ENCODE data around the gene AKIRIN2. TPM values are rescaled to one million over a fixed set of nuclear protein-coding genes. Genes with fewer than 3 reads are reported as not detected.

Gene AKIRIN2
- total RNA-seq, 1 donor from 2014 or later, result 55.7 TPM

DNA sequence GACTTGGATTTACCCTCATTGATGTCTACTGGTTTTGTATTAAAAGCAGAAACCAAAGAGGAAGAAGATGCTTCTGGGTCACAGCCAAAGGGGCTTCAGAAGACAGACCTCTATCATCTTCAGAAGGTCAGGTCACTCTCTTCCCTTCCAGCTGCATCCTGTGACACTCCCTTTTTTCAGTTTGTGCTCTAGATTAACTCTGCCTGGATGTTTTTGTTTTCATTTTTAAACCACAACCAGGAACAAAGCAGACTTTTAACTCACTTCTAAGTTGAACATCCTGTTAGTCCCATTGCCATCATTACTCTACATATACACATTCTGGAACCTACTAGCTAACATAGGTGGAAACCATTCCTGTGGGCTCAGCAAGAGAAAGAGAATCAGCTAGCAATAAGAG lies 45.2 kb downstream of the AKIRIN2 start:
- DNase-seq (ENCODE audit: low spot score), result no peak

GRCh38 chr6:87655824-87656223 lies 46.2 kb downstream of the AKIRIN2 start:
- DNase-seq (ENCODE audit: low spot score), result no peak

- no peak for DNase-seq (ENCODE audit: low spot score)
These were observed 47.1 kb downstream of the AKIRIN2 start for GRCh38 chr6:87654875-87655454.

- no peak for DNase-seq (ENCODE audit: low spot score)
These were observed 47.9 kb downstream of the AKIRIN2 start for GRCh38 chr6:87654122-87654521.

- DNase-seq (ENCODE audit: low spot score), result no peak
These were observed 48.7 kb downstream of the AKIRIN2 start for GRCh38 chr6:87653074-87653962.

DNA sequence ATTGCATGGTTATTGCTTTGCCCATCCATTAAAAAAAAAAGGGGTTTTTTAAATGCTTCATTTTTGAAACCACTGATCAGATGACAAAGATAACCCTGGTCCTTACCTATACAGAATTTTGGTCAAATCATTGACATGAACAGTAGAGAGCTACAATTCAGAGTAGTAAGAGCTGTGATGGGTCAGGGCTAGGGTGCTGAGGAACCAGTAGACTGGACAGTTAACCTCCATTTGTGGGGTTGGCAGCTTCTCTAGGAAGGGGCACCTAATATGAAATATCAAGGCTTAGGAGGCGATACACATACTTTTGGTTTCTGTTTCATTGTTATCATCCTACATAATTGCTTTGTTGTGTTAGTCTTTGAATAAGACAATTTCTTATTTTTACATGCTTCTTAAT lies 57.0 kb downstream of the AKIRIN2 start:
- no peak for DNase-seq (ENCODE audit: low spot score)

DNA sequence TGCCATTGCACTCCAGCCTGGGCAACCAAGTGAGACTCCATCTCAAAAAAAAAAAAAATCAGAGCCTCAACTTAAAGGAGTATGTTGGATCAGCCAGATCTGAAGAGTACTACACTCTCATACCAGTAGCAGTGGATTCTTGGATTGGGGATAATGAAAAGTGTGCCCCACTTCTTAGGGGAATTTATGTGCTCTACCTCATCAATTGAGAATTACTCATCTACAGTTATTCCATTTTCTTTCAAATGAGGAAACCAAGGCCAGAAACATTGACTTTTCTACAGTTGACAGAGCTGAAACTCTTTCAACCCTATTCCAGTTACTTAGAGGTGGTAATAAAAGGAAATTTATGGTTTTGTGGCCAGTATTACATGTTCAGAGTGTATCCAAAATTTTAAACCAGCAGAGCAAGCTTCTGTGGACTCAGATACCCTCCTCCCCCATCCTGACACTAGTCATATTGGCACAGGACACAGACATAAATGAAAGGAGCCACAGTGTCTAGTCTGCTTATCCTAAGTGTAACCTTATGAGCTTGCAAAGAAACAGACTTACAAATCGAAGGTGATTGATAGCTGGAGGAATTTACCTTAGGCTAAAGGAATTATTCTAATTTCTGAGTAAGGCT lies 60.9 kb downstream of the AKIRIN2 start:
- DNase-seq (ENCODE audit: low spot score), result no peak

DNA sequence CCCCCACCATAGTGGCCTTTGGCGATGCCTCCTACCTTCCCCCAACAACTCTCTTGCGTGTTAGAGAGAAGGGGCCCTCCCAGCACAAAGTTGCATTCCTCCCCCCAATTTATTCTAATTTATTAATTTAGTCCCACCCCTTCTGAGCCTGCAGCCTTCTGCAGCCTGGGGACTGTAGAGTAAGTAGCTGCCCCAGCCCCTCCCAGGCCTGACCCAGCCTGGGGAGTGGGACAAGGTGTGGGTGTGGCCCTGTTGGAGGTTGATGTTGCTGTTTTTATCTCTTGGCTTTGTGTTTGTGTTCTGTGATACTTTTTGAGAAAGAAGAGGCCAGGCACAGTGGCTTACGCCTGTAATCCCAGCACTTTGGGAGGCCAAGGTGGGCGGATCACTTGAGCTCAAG lies 62.7 kb downstream of the AKIRIN2 start:
- no peak for DNase-seq (ENCODE audit: low spot score)

DNA sequence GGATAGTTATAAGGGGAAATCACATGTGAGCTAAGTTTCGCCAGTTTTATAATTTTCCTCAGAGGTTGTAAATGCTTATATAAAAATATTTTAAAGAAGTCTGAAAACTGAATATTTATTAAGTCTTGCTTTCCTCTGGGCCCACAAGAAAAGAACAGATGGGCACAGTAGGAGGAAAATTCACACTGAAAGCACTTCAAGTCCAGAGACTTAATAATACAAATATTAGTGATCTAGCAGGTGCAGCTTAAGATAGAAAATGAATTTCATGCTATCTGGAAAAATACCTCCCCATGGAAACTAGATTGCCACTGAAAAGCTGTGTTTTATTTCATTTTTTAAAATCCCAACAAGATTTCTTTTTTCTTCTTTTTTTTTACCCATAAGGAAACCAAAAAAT lies 64.9 kb downstream of the AKIRIN2 start:
- no peak for DNase-seq (ENCODE audit: low spot score)

DNA sequence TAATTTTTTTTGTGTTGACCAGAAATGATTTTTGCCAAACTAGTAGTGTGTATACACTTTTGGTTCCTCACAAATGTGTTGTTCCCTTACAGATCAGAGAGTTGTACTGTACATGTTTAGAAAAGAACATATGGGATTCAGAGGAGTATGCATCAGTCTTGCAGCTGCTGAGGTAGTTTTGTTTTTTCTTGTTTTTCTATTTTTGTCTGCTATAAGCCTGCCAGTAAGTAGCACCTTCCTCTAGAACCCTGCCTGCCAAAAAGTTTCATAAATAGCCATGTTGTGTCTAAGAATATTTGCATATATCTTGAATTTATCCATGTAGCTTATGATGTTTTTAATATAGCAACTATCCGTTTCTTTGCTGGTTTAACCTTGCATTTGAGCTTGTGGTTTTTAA lies 65.7 kb downstream of the AKIRIN2 start:
- DNase-seq (ENCODE audit: low spot score), result no peak

GRCh38 chr6:87633851-87634250 lies 68.2 kb downstream of the AKIRIN2 start:
- no peak for DNase-seq (ENCODE audit: low spot score)

GRCh38 chr6:87630746-87631145 lies 71.3 kb downstream of the AKIRIN2 start:
- no peak for DNase-seq (ENCODE audit: low spot score)

DNA sequence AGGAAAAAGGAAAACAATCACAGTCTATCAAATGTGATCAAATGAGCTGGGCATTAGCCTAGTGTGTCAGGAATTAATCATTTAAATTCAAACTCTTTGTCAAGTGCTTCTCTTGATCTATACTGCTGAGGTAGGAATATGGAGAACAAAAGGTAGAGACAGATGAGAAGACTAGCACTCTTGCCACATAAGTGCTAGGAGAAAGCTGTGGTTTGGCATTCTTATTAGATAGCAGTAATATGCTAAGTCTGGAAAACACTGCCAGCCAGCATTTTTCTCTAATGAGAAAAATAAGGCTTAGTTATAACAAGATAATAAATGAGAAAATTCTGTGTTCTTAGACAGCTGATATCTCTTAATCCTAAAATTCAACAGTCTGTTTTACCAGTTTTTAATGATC lies 73.2 kb downstream of the AKIRIN2 start:
- DNase-seq (ENCODE audit: low spot score), result no peak

- DNase-seq (ENCODE audit: low spot score), result no peak
These were observed 73.6 kb downstream of the AKIRIN2 start for GRCh38 chr6:87628424-87628823.

Other genes with a start within 250 kb of the AKIRIN2 start
- 12.9 TPM for gene SLC35A1, start 229.3 kb downstream of the AKIRIN2 start, total RNA-seq
- 38.5 TPM for gene RARS2, start 112.2 kb downstream of the AKIRIN2 start, total RNA-seq
- gene ORC3, start 112.1 kb downstream of the AKIRIN2 start, total RNA-seq, result 18.5 TPM

All from mesenteric fat pad (tissue), 1 donor.